Neural cell (in vitro differentiated cells): ENCODE measurements around the gene DARS1. TPM values are rescaled to one million over a fixed set of nuclear protein-coding genes. Genes with fewer than 3 reads are reported as not detected.

ENCODE experiments used
- H2AFZ ChIP-seq: fragments of 200-600, 300-800 bp; sonication (generic), shearing (Covaris generic); 2 replicates; pipeline ENCODE4 v1.6.0; 2014; ENCODE audit warnings: low read depth, mild to moderate bottlenecking, antibody characterized with exemption, low read length, moderate library complexity
- H3F3A ChIP-seq: fragments of 200-600 bp; shearing (Covaris generic); 2 replicates; pipeline ENCODE4 v1.6.1; 2016; ENCODE audit warnings: mild to moderate bottlenecking, moderate library complexity, mixed read lengths, antibody characterized with exemption, low read length; ENCODE audit not compliant: insufficient read depth, poor library complexity, severe bottlenecking
- H3K27ac ChIP-seq: fragments of 200-600, 300-800 bp; sonication (generic), shearing (Covaris generic); 2 replicates; pipeline ENCODE4 v1.5.1; 2014; ENCODE audit warnings: mild to moderate bottlenecking, low read length, moderate library complexity
- H3K27me3 ChIP-seq: fragments of 300-800, 200-600 bp; sonication (generic), shearing (Covaris generic); 2 replicates; pipeline ENCODE4 v1.6.0; 2014; ENCODE audit warnings: mild to moderate bottlenecking, low read depth, low read length, moderate library complexity; ENCODE audit not compliant: insufficient read depth
- H3K36me3 ChIP-seq: fragments of 300-800, 200-600 bp; sonication (generic), shearing (Covaris generic); 2 replicates; pipeline ENCODE4 v1.5.1; 2014; ENCODE audit warnings: mild to moderate bottlenecking, antibody characterized with exemption, low read length, moderate library complexity; ENCODE audit not compliant: insufficient read depth
- H3K4me2 ChIP-seq: fragments of 300-800, 200-600 bp; sonication (generic), shearing (Covaris generic); 2 replicates; pipeline ENCODE4 v1.6.0; 2014; ENCODE audit warnings: mild to moderate bottlenecking, low read length
- H3K4me3 ChIP-seq: fragments of 300-800, 200-600 bp; sonication (generic), shearing (Covaris generic); 2 replicates; pipeline ENCODE4 v1.5.1; 2014; ENCODE audit warnings: mild to moderate bottlenecking, low read length, moderate library complexity
- H3K79me2 ChIP-seq: fragments of 200-600 bp; shearing (Covaris generic); replicated peaks from 2 replicates; pipeline ENCODE4 v1.6.0; 2014; ENCODE audit warnings: mild to moderate bottlenecking, low read length, moderate library complexity; ENCODE audit not compliant: insufficient read depth
- H3K9ac ChIP-seq: fragments of 300-800, 200-600 bp; sonication (generic), shearing (Covaris generic); 2 replicates; pipeline ENCODE4 v1.6.1; 2016; ENCODE audit warnings: mild to moderate bottlenecking, low read length, mixed read lengths
- H3K9me2 ChIP-seq: fragments of 200-600 bp; shearing (Covaris generic); 2 replicates; pipeline ENCODE4 v1.6.1; 2016; ENCODE audit warnings: mild to moderate bottlenecking, low read length, mixed read lengths; ENCODE audit not compliant: insufficient read depth
- H3K9me3 ChIP-seq: fragments of 200-600, 300-800 bp; sonication (generic), shearing (Covaris generic); 2 replicates; pipeline ENCODE4 v1.6.1; 2016; ENCODE audit warnings: mild to moderate bottlenecking, mixed run types, low read length, moderate library complexity, mixed read lengths
- H4K20me1 ChIP-seq: fragments of 200-600 bp; shearing (Covaris generic); 2 replicates; pipeline ENCODE4 v1.6.1; 2016; ENCODE audit warnings: mild to moderate bottlenecking, mixed run types; ENCODE audit not compliant: insufficient read depth
- CTCF ChIP-seq: fragments of 450-650 bp; IDR thresholded peaks from 2 replicates; pipeline ENCODE4 v1.5.1; 2014; ENCODE audit warnings: antibody characterized with exemption, mild to moderate bottlenecking, moderate library complexity; ENCODE audit not compliant: poor library complexity, severe bottlenecking
- EP300 ChIP-seq: fragments of 450-650 bp; conservative IDR thresholded peaks from 2 replicates; pipeline ENCODE4 v1.6.1; 2014; ENCODE audit warnings: antibody characterized with exemption, mild to moderate bottlenecking, moderate library complexity; ENCODE audit not compliant: poor library complexity, severe bottlenecking
- EZH2 ChIP-seq: fragments of 200-600, 300-800 bp; shearing (Covaris generic), sonication (generic); IDR thresholded peaks from 2 replicates; pipeline ENCODE4 v1.6.1; 2014; ENCODE audit warnings: antibody characterized with exemption, low read length, borderline replicate concordance, mild to moderate bottlenecking; ENCODE audit not compliant: insufficient read depth, poor library complexity, severe bottlenecking
- MXI1 ChIP-seq: fragments of 450-650 bp; conservative IDR thresholded peaks from 2 replicates; pipeline ENCODE4 v1.6.1; 2014; ENCODE audit warnings: antibody characterized with exemption, mild to moderate bottlenecking; ENCODE audit not compliant: poor library complexity, severe bottlenecking
- POLR2AphosphoS5 ChIP-seq: IDR thresholded peaks from 2 replicates; pipeline ENCODE4 v1.6.1; 2012
- RAD21 ChIP-seq: fragments of 450-650 bp; conservative IDR thresholded peaks from 2 replicates; pipeline ENCODE4 v1.6.1; 2014; ENCODE audit warnings: antibody characterized with exemption, mild to moderate bottlenecking, moderate library complexity
- REST ChIP-seq: IDR thresholded peaks from 2 replicates; pipeline ENCODE4 v1.6.1; 2012; ENCODE audit warnings: borderline replicate concordance
- SMC3 ChIP-seq: fragments of 450-650 bp; conservative IDR thresholded peaks from 2 replicates; pipeline ENCODE4 v1.6.1; 2014; ENCODE audit warnings: antibody characterized with exemption, mild to moderate bottlenecking, moderate library complexity; ENCODE audit not compliant: poor library complexity
- TAF1 ChIP-seq: IDR thresholded peaks from 2 replicates; pipeline ENCODE4 v1.6.1; 2012; ENCODE audit warnings: low read depth
- polyA plus RNA-seq: library from polyadenylated mRNA; depleted of rRNA; stranded (reverse); fragments of >200 nt; gene quantifications from 2 replicates; pipeline ENCODE4 v1.2.3, GENCODE V29; 2014

The DARS1 gene
- polyA plus RNA-seq, 1 donor from 2014 or later = 37.9 TPM

GRCh38 chr2:136020831-136021230 is 35.4 kb upstream of the DARS1 start:
- no peaks in the 10 kb centered on the region for H3K36me3 ChIP-seq
- H3K9me3 ChIP-seq = no peaks in the 10 kb centered on the region
- H3K9me2 ChIP-seq = no peaks in the 10 kb centered on the region
- no peaks in the 10 kb centered on the region for H4K20me1 ChIP-seq
- TF ChIP-seq POLR2AphosphoS5 = no peak
- no peak for TF ChIP-seq CTCF
- no peak for TF ChIP-seq EZH2
- TF ChIP-seq SMC3 = no peak
- H3K4me2 ChIP-seq = no peak overlapping the region
- H3K79me2 ChIP-seq = no peaks in the 10 kb centered on the region
- no peak overlapping the region for H2AFZ ChIP-seq
- H3K27ac ChIP-seq = no peak overlapping the region
- no peaks in the 10 kb centered on the region for H3F3A ChIP-seq
- H3K27me3 ChIP-seq = no peaks in the 10 kb centered on the region
- no peak overlapping the region for H3K9ac ChIP-seq
- H3K4me3 ChIP-seq = no peak overlapping the region

GRCh38 chr2:136019825-136020224 is 34.4 kb upstream of the DARS1 start:
- no peaks in the 10 kb centered on the region for H3K36me3 ChIP-seq
- no peak overlapping the region for H2AFZ ChIP-seq
- no peak overlapping the region for H3K9ac ChIP-seq
- no peaks in the 10 kb centered on the region for H3F3A ChIP-seq
- H3K27me3 ChIP-seq = no peaks in the 10 kb centered on the region
- TF ChIP-seq RAD21 = no peak
- TF ChIP-seq POLR2AphosphoS5 = no peak
- no peak for TF ChIP-seq REST
- TF ChIP-seq MXI1 = no peak
- H3K4me2 ChIP-seq = no peak overlapping the region
- no peak overlapping the region for H3K27ac ChIP-seq
- no peaks in the 10 kb centered on the region for H3K9me2 ChIP-seq
- no peaks in the 10 kb centered on the region for H3K9me3 ChIP-seq
- H3K4me3 ChIP-seq = no peak overlapping the region
- H4K20me1 ChIP-seq = no peaks in the 10 kb centered on the region
- H3K79me2 ChIP-seq = no peaks in the 10 kb centered on the region

- Histone ChIP-seq H4K20me1 (no peaks in the 10 kb centered on the region), H3K9me3 (no peaks in the 10 kb centered on the region), H3K4me3 (no peak overlapping the region), H3K27me3 (no peaks in the 10 kb centered on the region), H3F3A (no peaks in the 10 kb centered on the region), H3K27ac (no peak overlapping the region), H3K4me2 (no peak overlapping the region), H3K79me2 (no peaks in the 10 kb centered on the region), H2AFZ (no peak overlapping the region), H3K9me2 (no peaks in the 10 kb centered on the region), H3K36me3 (no peaks in the 10 kb centered on the region), H3K9ac (no peak overlapping the region)
- TF ChIP-seq SMC3 (no peak), RAD21 (no peak), POLR2AphosphoS5 (no peak), EP300 (no peak), MXI1 (no peak), TAF1 (no peak)
Measured at GRCh38 chr2:136019306-136019705, 33.9 kb upstream of the DARS1 start.
